Lung (tissue), 5 donors: Measurements from ENCODE around the gene ARHGEF33. TPM values are rescaled to one million over a fixed set of nuclear protein-coding genes. Genes with fewer than 3 reads are reported as not detected.

Experiments used
- polyA plus RNA-seq, 2 donors: library from polyadenylated mRNA; stranded (reverse); fragments of 200-250 nt; gene quantifications; one replicate each; pipeline ENCODE4 v1.2.1, GENCODE V29; 2013
- small RNA-seq: library from RNA; depleted of rRNA; stranded (forward); fragments of <200 nt; gene quantifications from one replicate; pipeline ENCODE3, GENCODE V24; 2014; ENCODE audit warnings: low replicate concordance
- total RNA-seq, 2 donors: library from RNA; depleted of rRNA in 1 of 2; stranded (reverse); fragments of >200 nt in 1 of 2; gene quantifications; one replicate each; pipeline ENCODE4 v1.2.1, GENCODE V29; 2014 to 2021
- donor health status: Bipolar disorder and iron deficiency.
- donor health status: healthy.
- donor health status: DM: yes; HTN: yes; CAD: no.

The ARHGEF33 gene
- total and polyA plus RNA-seq, 4 donors = 0.23 to 5.5 (median 0.68) TPM

Small RNA genes lying within 50 kb of the gene (small RNA-seq; reads per million reads assigned to genes)
- gene RN7SL96P (not detected), gene RNU6-851P (not detected)

Other genes starting within 250 kb of the ARHGEF33 start
- 10 to 100 TPM; 18.3 to 25.5 TPM for gene GALM, start 223.8 kb upstream of the ARHGEF33 start, total RNA-seq
- gene GALM, start 223.8 kb upstream of the ARHGEF33 start, polyA plus RNA-seq = 1 to 10 TPM; 7.6 to 9.9 TPM
- gene SRSF7, start 138.5 kb upstream of the ARHGEF33 start, total RNA-seq = 100 to 1,000 TPM in 1 of 2 donors, 10 to 100 TPM in 1; 95.1 to 108 TPM
- gene SRSF7, start 138.5 kb upstream of the ARHGEF33 start, polyA plus RNA-seq = 100 to 1,000 TPM; 151 to 155 TPM
- gene GEMIN6, start 111.7 kb upstream of the ARHGEF33 start, total RNA-seq = 10 to 100 TPM; 10.6 to 11.3 TPM
- 10 to 100 TPM in 1 of 2 donors, 1 to 10 TPM in 1; 7.1 to 18.5 TPM for gene GEMIN6, start 111.7 kb upstream of the ARHGEF33 start, polyA plus RNA-seq
- 10 to 100 TPM; 18.3 to 33.6 TPM for gene DHX57, start 13.9 kb upstream of the ARHGEF33 start, total RNA-seq
- 1 to 10 TPM; 6.2 to 7.7 TPM for gene DHX57, start 13.9 kb upstream of the ARHGEF33 start, polyA plus RNA-seq
- 10 to 100 TPM; 30.6 to 30.9 TPM for gene MORN2, start 13.9 kb upstream of the ARHGEF33 start, total RNA-seq
- gene MORN2, start 13.9 kb upstream of the ARHGEF33 start, polyA plus RNA-seq = 10 to 100 TPM; 28.1 to 60.7 TPM
- gene SOS1, start 231.2 kb downstream of the ARHGEF33 start, total RNA-seq = 10 to 100 TPM; 22.4 to 97.6 TPM
- gene SOS1, start 231.2 kb downstream of the ARHGEF33 start, polyA plus RNA-seq = 1 to 10 TPM; 3.9 to 6.7 TPM